GM12801 (cell line): ENCODE results near the gene COL6A6.

Experiments used
- TF ChIP-seq, protein P1 (sequence below): IDR thresholded peaks from one replicate; pipeline ENCODE4 v1.5.1; 2011; ENCODE audit warnings: control low read depth; ENCODE audit not compliant: insufficient read length; ENCODE audit errors: extremely low read depth

The COL6A6 gene

DNA sequence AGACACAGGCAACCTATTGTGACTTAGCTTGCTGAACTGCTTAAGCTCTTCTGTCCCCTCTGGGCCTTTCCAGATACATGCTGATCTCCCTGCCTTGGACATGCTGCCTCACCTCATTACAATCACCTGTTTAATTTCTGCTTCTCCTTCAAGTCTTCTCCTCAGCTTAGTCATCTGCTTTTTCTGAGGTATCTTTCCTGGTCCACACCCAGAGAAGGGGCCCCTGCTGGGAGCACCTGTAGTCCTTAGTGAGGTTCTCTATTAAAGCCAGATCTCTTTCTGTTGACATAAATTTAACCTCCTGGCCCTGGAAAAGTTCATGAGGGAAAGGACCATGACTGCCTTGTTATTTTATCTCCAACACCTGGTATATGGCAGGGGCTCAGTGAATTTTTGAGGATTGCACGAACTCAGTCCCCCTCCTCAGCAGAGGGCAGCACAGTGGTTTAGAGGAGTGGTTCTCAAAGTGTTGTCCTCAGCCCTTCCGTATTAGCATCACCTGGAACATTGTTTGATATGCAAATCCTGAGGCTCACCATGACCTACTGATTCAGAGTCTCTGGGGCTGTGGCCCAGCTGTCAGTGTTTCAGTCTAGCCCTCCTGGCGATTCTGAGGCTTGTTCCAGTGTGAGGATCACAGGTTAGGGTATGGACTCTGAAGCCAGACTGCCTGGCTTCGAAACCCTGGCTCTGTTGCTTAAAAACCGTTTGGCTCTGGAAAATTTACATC lies 12.7 kb downstream of the COL6A6 start:
- TF ChIP-seq, protein P1, sequence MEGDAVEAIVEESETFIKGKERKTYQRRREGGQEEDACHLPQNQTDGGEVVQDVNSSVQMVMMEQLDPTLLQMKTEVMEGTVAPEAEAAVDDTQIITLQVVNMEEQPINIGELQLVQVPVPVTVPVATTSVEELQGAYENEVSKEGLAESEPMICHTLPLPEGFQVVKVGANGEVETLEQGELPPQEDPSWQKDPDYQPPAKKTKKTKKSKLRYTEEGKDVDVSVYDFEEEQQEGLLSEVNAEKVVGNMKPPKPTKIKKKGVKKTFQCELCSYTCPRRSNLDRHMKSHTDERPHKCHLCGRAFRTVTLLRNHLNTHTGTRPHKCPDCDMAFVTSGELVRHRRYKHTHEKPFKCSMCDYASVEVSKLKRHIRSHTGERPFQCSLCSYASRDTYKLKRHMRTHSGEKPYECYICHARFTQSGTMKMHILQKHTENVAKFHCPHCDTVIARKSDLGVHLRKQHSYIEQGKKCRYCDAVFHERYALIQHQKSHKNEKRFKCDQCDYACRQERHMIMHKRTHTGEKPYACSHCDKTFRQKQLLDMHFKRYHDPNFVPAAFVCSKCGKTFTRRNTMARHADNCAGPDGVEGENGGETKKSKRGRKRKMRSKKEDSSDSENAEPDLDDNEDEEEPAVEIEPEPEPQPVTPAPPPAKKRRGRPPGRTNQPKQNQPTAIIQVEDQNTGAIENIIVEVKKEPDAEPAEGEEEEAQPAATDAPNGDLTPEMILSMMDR = no peak

DNA sequence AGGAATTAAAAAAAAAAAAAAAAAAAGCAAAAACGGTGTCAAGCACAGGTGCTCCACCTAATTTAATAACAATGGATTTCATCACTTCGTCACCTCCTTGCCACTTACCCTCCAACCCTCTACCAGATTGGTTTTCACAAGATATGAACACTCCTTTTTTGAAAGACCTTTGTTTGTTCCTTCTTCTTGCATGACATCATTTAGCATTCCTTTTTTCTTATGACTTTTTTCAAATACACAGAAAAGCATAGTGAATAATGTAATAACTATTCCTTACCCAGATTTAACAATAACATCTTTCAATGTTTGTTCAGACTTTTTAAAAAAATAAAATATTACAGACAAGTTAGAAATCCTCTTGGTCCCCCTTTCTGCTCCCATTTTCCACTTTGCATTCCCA lies 16.3 kb downstream of the COL6A6 start:
- TF ChIP-seq, protein P1 = no peak

DNA sequence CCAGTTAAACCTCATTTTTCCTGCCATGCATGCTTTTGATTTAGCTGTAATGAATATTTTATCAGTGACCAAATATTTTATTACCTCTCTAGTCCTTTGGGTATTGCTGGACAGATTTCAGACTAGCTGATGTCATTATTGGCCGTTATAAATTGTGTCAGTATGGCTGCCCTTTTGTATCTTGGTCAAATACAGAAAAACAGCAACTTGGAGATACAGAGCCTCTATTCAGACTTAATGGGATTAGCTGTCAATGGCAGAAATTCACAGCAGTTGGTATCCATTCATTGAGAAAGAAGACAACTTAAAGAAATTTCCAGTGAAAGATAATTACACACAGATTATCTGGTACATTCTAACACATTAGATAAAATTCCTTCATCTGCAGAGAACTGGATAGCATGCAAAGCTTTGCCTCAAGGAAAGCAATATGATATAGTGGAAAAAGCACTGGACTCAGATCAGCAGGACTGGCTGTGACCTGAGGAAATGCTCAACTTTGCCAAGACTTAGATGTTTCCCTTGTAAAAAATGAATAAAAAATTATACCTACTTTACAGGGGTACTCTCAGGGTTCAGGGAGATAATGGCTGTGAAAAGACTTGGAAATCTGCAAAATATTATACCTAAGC lies 20.8 kb downstream of the COL6A6 start:
- TF ChIP-seq, protein P1 = no peak

DNA sequence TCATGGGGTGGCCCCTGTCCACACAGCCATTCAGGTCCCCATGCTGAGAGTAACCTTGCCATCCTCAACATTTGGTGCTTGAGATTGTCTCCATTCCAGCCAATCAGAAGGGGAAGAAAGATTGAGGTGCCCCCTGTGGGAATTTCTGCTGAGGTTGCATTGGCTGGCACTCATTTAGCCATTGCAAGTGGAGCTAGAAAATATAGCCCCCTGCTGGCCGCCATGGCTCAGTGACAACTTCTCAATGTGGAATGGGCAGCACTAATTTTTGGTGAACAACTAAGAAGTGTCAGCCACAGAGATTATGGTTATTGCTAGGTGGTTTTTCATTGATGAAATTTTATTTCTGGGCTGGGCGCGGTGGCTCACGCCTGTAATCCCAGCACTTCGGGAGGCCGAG lies 22.0 kb downstream of the COL6A6 start:
- TF ChIP-seq, protein P1 = no peak

DNA sequence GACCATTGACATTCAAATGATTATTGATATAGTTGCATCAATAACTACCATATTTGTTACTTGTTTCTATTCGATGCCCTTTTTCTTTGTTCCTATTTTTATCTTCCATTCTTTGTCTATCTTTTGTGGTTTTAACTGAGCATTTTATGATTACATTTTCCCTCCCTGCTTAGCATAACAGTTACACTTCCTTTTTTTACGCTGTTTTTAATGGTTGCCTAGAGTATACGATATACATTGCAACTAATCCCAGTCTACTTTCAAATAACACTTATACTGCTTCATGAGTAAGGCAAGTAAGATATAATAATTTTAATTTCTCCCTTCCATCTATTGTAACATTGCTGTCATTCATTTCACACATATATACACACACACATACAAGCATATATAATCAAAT lies 26.3 kb downstream of the COL6A6 start:
- TF ChIP-seq, protein P1 = no peak

DNA sequence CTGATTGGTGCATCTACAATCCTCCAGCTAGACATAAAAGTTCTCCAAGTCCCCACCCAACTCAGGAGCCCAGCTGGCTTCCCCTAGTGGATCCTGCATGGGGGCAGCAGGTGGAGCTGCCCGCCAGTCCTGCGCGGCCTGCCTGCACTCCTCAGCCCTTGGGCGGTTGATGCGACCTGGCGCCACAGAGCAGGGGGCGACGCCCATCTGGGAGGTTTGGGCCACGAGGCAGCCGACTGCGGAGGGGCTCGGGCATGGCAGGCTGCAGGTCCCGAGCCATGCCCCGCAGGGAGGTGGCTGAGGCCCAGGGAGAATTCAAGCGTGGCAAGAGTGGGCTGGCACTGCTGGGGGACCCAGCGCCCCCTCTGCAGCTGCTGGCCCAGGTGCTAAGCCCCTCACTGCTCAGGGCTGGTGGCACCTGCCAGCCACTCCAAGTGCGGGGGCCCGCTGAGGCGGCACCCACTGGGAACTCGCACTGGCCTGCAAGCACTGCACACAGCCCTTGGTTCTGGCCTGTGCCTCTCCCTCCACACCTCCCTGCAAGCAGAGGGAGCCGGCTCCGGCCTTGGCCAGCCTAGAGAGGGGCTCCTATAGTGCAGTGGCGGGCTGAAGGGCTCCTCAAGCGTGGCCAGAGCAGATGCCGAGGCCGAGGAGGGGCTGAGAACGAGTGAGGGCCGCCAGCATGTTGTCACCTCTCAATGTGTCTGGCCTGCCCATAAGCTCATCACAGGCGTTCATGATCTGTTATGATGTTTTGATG lies 30.1 kb downstream of the COL6A6 start:
- TF ChIP-seq, protein P1 = no peak

DNA sequence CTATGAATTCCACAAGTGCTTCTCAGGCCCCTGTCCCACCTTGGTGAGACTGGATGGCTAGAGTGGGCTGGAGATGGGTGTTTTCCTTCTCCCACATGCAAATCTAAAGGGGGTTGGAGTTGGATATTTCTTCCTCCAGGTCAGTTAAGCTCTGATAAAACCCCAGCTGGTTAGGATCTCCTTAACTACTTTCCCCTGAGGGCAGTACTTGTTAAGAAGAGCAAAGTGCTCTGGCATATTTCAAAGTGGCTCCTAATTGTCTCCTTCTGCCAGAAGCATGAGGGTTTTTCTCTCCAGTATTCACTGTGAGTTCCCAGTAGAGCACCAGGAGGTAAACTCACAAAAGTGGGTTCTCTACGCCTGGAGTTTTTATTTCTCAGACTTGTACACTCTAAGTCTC lies 31.4 kb downstream of the COL6A6 start:
- TF ChIP-seq, protein P1 = no peak
